Measurements from ENCODE around the gene GLMN.
A peak's percentile ranks its signal among the peaks of the same experiment; 100 is the strongest.

The GLMN gene, protein sequence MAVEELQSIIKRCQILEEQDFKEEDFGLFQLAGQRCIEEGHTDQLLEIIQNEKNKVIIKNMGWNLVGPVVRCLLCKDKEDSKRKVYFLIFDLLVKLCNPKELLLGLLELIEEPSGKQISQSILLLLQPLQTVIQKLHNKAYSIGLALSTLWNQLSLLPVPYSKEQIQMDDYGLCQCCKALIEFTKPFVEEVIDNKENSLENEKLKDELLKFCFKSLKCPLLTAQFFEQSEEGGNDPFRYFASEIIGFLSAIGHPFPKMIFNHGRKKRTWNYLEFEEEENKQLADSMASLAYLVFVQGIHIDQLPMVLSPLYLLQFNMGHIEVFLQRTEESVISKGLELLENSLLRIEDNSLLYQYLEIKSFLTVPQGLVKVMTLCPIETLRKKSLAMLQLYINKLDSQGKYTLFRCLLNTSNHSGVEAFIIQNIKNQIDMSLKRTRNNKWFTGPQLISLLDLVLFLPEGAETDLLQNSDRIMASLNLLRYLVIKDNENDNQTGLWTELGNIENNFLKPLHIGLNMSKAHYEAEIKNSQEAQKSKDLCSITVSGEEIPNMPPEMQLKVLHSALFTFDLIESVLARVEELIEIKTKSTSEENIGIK

DNA sequence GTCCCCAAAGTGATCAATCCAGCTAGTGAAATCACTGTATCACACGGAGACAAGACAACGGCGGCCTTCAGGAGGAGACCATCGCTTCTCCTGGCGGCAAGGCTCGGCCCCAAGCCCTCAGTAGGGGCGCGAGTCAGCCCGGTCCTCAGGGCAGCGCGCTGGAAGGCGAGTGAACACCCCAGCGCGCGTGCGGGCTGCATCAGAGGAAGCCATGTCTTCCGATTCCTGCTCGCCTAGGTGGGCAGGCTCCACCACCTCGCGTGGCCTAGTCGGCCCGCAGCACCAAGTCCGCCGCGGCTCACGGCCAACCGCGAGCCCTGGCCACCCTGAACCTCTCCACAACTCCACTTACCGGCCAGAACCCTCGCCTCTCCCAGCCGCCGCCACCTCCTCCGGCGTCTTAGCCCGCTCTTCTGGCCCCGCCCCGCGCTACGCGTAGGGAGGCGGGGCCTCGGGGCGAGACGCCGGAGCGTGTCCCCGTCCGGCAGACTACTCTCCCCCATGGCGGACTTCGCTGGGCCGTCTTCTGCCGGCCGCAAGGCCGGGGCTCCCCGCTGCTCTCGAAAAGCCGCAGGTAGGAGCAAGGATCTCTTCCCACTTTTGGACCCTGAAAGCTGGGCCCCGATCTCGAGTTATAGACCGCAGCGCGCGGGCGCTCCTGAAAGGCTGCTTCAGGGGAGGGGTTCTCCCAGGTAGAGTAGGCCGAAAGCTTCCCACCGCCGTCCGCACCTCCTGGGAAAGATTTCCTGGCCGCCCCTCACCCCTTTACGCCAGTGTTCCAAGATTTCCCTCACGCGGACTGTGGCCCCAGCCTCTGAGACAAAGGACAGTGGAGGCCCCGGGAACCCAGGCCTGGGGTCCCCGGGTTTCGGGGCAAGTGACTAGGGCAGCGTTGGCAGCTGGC, at the start of gene GLMN, which contains the start of gene RPAP2:
TSS of gene GLMN (minus strand) at position 415 of the 904 bp plus-strand sequence. CDS start 988 bp downstream, outside the sequence.
TSS of gene RPAP2 (plus strand) at position 487 of the 904 bp plus-strand sequence. CDS start at position 502, 15 bp downstream.
- DNase-seq = peak; percentile 90

DNA sequence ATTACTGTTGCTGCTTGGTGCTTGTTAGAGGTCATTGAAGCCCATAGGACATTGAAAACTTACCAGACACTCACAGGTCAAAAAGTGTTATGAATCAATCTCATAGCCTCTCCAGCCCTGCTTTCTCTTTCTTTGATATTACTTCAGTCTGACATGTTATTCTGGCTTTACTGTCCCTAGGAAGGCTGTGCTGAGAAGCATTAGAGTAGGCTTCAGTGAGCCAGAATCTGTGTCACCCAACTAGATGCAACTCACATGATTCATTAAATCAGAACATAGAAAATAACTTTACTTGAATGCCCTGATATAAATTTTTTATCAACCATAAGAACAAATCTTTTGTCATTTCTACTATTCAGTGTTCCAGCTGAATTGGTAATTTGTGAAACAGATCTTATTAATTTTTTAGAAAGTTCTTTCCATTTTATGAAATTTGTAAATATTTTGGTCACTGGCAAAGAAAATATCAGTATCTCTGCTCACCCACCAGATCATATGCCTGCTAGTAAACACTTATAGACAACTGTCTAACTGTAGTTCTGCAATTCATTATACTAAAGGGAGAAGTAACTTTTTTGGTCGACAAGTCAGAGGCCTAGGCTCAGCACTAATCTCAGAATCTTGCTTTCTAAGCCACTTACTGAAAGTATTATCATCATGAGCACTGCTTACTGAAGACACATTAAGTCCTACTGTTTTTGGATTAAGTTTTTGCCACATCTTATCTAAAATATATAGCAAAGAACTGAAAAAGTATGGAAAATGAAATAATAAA, 48.3 kb upstream of the GLMN start:
- no peak for DNase-seq

DNA sequence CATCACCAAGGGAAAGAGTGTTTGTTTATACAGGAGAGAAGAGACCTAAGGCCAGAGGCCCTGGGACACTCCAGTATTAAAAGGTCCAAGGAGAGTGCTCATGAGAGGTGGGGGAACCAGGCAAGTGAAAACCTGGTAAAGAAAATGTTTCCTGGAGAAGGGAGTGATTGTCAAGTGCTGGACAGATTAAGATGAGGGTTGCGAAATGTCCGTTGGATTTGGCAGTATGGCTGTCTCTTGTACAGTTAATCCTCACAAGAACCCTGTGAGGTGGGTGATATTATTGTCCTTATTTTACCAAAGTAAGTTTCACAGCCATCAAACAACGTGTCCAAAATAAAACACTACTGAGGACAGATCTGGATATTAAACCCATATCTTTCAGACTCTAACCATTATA, 44.3 kb upstream of the GLMN start:
- no peak for DNase-seq

DNA sequence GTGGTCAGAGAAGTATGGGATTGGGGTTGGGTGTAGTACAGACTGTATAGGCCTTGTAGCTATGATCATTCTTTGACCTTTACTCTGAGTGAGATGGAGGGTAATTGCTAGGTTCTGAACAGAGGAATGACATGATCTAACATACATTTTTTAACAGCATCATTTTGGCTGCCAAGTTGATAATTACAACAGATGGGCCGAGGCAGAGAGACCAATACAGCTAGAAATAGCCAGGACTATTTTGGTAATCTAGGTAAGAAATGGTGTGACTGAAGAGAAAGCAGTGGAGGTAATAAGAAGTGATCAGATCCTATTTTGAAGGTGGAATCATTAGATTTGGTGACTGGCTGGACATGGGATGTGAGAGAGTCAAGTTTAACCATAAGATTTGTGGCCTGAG, 43.6 kb upstream of the GLMN start:
- DNase-seq = no peak

DNA sequence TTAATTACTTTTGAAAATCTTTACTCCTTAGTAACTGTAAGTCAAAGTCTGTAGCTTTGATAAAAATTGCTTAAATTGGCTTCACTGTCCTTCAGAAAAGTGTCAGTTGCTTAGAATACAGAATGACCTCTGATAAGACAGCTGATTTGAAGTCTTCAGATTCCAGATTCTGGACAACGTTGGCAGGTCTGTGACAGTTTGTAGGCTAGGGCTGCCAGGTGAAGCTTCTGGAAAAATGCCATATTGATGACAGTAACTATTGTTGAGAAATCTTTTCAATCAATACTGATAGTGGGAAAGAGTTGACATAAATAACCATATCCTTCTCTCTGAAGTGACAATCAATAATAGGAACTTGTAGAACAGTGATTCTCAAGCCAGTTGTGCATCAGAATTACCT, 41.4 kb upstream of the GLMN start:
- DNase-seq = no peak

DNA sequence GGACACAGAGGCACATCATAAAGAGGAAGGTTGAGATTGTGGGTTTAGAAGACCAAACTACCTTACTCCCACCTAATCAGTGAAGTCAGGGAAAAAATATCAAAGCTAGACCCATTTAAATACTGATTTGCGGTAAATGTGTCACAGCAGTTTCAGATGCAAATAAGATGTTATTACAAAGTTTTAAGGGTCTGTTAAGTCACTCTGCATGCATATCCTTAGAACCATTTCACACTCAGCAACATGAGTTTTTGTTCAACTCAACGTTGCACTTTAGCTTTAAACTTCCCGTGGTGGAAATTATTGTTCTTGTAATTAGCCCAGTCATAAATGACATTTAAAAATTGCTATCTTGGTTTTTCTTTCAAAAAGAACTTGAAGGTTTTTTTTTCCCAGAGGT, 34.9 kb upstream of the GLMN start:
- DNase-seq = no peak

DNA sequence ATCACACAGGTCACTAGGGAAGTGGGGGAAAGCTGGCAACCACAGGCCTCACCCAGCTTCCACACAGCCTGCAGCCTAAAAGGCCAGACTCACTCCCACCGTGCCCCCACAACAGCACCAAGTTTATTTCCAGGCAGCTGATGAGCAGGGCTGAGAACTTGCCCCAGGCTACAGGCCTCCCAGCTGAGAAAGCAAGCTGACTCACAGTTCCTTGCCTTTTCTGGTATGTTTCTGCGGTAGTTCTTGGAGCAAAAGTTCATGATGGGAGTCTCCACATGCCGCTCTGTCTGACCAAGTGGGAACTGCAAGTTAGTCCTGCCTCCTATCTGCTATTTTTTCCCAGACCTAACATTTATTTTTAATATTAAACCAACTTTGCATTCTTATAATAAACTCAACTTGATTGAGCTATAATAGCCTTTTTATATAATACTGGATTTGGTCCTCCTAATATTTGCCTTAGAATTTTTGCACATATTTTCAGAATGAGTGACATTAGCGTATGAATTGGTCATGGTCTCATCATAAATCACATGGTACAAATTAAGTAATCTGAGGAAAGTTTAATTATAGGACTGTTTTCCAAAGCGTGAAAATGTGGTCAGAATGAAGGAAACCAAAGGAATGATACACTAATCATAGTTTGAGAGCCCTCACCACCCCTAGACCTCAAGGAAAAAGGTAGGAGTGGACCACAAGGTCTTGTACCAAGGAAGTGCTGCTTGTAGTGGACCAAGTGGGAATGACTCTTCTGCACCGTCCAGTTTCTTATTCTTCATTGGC, 30.8 kb upstream of the GLMN start:
- no peak for DNase-seq

DNA sequence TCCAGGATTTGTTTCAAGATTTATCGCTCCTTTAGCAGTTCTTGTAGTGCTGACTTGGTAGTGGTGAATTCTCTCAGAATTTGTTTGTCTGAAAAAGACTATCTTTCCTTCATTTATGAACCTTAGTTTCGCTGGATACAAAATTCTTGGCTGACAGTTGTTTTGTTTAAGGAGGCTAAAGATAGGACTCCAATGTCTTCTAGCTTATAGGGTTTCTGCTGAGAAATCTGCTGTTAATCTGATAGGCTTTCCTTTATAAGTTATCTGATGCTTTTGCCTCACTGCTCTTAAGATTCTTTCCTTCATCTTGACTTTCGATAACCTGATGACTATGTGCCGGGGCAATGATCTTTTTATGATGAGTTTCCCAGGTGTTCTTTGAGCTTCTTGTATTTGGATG, 29.0 kb upstream of the GLMN start:
- DNase-seq = no peak

DNA sequence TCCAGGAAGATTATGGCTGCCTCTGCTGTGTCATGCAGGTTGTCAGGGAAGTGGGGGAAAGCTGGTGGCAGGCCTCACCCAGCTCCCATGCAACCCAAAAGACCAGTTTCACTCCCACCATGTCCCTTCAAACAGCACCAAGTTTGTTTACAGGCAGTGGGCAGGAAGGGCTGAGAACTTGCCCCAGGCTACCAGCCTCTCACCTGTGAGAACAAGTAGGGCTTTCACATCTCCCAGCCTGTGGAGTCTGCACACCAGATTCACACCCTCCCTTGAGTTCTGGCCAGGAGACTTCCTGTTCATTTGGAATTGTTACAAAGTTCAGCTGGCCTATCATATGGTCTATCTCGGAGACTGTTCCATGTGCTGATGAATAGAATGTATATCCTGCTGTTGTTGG, 27.9 kb upstream of the GLMN start:
- DNase-seq = no peak

DNA sequence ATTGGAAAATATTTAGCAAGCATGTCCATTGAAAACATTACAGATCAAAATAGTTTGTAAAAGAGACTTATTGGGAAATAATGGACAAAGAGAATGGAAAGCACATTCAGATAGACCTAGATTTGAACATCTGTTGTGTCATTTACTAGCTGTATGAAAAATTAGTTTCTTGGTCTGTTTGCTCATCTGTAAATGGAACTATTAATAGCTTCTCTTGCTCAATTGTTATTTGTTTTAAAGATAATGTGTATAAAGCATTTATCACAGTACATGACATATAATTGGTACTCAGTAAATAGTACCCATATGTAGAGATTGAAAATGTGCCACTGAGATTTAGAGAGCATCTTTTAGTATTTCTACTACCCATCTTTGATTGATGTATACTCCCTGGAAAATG, 26.0 kb upstream of the GLMN start:
- no peak for DNase-seq

DNA sequence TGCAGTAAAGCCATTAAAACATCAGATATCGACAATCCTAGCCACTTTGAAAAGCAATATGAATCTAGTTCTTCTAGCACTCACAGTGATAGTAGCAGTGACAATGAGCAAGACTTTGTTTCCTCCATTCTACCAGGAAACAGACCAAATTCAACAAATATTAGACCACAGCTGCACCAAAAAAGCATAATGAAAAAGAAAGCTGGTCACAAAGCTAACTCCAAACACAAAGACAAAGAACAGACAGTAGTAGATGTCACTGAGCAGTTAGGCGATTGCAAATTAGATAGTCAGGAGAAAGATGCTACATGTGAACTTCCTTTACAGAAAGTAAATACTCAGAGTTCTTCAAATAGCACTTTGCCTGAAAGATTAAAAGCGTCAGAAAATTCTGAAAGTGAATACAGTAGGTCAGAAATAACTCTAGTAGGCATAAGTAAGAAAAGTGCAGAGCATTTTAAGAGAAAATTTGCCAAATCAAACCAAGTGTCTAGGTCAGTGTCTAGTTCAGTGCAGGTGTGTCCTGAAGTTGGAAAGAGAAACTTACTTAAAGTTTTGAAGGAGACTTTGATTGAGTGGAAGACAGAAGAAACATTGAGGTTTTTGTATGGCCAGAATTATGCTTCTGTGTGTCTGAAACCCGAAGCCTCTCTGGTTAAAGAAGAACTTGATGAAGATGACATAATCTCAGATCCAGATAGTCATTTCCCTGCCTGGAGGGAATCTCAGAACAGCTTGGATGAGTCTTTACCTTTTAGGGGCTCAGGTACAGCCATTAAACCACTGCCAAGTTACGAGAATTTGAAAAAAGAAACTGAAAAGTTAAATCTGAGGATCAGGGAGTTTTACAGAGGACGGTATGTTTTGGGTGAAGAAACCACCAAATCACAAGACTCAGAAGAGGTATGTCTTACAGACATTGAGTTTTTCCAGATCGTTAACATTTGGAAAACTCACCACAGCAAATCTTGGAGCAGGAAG, 25.0 kb upstream of the GLMN start:
- DNase-seq = no peak

DNA sequence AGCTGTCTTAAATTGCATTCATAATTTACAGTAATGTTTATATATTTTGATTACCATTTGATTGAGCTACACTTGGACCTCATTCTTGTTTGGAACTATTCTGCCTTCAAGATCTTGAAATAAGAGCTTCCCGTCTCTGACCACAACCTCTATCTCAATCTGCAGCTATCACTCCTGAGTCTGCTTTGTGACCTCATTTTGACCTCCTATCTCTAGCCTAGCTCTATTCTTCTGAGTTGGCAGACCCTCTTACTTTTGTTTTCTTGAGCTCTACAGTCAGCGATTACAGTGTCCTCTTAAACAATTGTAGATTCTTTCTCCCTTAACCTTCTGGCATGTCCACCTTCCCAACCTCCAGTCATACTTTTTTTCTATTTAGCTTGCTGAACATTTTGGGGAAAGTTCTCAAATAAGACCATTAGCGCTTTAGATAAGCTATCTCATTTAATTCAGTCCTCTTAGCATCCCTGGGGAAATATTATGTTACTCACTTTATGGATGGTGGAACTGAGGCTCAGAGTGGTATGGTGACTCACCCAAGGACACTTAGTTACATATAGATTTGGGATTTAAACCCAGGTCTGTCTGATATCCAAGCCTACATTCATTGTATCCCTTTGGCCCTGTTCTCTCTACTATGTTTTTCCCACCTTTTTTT, 19.2 kb upstream of the GLMN start:
- DNase-seq = no peak

DNA sequence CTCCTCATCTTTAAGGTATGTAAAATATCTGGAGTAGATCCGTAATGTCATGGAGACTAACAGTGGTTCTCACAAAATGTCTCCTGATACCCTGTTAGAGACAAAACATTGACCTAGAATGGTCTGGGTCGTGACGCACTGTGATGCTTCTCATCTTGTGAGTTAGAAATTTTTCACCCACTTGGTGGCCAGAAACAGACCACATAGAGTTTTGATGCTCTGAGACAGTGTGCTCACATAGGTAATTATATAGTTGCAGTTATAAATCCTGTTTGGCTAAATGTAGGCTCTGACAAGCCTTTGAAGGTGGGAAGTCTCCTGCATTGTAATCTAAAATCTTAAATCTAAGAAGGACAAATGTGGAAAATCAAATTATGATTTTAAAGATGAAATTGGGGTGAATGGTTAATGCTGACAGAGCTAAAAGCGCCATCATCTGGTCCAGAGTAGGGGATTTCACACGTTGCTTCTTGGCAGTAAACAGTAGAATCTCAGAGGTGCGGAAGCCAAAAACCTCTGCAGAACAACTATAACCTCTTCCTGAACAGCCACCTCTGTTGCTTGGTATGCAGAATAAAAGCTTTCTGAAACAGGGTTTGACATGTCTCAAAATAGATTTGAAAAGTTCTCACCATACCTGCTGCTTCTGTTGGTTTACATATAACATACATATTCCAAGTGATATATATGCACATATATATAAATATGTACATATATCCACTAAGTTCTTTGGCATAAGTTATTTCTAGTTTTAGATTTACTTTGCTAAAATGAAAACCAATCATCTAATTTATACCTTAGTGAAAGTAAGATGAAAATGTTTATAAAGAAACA, 17.2 kb upstream of the GLMN start:
- no peak for DNase-seq

DNA sequence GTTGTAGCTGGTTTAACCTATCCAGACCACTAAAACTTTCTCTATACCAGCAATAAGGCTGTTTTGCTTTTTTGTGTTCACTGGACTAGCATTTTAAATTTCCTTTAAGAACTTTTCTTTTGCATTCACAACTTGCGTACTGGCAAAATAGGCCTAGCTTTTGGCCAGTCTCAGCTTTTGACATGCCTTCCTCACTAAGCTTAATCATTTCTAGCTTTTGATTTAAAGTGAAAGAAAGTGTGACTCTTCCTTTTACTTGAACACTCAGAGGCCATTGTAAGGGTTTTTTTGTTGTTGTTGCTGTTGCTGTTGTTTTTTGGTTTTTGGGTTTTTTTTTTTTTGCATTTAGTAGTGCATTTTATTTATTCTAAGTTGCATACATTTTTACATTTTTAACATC, 15.2 kb upstream of the GLMN start:
- DNase-seq = no peak

DNA sequence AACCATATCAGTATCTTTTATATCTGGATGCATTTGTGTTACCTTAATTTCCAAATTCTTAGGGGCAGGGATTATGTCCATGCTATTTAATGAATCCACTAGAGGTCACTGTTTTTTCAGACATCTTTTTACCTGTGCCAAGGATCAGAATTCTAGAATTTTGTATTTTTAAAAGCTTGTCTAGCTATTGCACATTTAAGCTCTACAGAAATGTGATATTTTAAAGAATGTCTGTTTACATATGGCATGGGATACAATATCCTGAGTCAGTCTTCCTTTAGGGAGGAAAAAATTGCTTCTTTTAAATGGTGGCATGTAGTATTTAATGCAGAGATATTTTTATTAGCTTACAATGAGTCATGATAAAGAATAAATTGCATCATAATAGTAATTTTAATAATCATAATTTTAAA, 11.4 kb upstream of the GLMN start:
- no peak for DNase-seq

DNA sequence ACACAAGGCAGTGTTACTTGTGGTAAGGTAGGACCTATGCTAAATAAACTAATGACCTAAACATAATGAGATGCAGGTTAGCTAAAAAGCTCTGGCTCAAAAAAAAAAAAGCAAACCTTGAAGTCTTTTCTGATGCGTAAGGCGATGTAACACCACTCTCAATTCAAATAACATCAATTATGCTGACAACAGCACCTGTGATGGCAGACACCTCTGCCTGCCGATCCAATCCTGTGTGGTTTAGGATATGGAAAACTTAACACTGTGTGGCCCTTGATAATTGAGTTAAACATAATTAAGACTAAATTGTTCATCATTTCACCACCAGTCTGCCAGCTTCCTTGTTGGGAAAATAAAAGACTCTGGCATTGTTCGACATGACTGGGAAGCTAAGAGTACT, 9.2 kb upstream of the GLMN start:
- DNase-seq = no peak

DNA sequence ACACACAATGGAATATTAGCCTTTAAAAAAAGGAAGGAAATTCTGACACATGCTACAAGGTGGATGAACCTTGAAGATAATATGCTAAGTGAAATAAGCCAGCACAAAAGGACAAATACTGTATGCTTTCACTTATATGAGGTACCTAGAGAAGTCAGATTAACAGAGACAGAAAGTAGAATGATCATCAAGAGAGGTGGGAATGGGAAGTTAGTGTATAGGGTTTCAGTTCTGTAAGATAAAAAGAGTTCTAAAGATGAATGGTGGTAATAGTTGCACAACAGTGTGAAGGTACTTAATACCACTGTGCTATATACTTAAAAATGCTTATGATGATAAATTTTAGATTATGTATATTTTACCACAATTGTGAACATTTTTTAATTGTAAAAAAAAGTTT, 7.2 kb upstream of the GLMN start:
- DNase-seq = no peak

DNA sequence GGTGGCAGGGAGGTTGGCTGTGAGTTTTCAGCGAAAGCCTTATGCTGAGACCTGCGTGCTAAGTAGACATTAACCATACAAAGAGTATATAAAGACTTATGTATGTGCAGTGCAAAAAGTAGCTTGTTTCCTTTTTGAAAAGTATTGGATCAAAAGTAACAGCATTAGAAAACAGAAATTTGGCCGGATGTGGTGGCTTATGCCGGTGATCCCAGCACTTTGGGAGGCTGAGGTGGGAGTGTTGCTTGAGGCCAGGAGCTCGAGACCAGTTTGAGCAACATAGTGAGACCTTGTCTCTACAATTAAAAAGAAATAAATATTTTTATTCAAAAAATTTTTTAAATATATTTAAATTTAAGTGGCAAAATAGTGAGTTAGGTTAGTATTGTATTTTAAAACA, 2.2 kb upstream of the GLMN start:
- no peak for DNase-seq
